Thoracic aorta (tissue), 2 donors: Measurements from ENCODE around the gene EDN3. TPM values are rescaled to one million over a fixed set of nuclear protein-coding genes. Genes with fewer than 3 reads are reported as not detected.

Source experiments
- ATAC-seq: fragments of 150-250 bp; one replicate; pipeline ENCODE4 v1.8.0; 2017; ENCODE audit warnings: low read depth; ENCODE audit not compliant: insufficient number of reproducible peaks, low FRiP score
- DNase-seq: peaks from one replicate; pipeline ENCODE4 v3.0.0-alpha.2; 2020; ENCODE audit warnings: low spot score
- H3K27ac ChIP-seq, 2 donors: fragments of 200-600 bp; sonication (generic); 1 replicate in 1 of 2; 2 replicates in 1 of 2; pipeline ENCODE4 v1.5.1; 2016; ENCODE audit warnings: mild to moderate bottlenecking in 2 of 2, moderate library complexity in 2 of 2
- H3K27me3 ChIP-seq: fragments of 200-600 bp; sonication (generic); replicated peaks from 2 replicates; pipeline ENCODE4 v1.6.0; 2016; ENCODE audit warnings: mild to moderate bottlenecking; ENCODE audit not compliant: insufficient read depth
- H3K36me3 ChIP-seq: fragments of 200-600 bp; sonication (generic); one replicate; pipeline ENCODE4 v1.5.1; 2016
- H3K4me1 ChIP-seq, 2 donors: fragments of 200-600 bp; sonication (generic); 1 replicate in 1 of 2; 2 replicates in 1 of 2; pipeline versions ENCODE4 v1.5.1 to v1.6.0; 2016; ENCODE audit warnings: low read depth in 2 of 2, mild to moderate bottlenecking in 1 of 2; ENCODE audit not compliant: control insufficient read depth in 1 of 2
- H3K4me3 ChIP-seq: fragments of 200-600 bp; sonication (generic); 2 replicates; pipeline ENCODE4 v1.5.1; 2016; ENCODE audit warnings: mild to moderate bottlenecking
- H3K9me3 ChIP-seq: fragments of 200-600 bp; sonication (generic); 2 replicates; pipeline ENCODE4 v1.5.1; 2016
- CTCF ChIP-seq: fragments of 200-600 bp; sonication (generic); IDR thresholded peaks from one replicate; pipeline ENCODE4 v1.5.1; 2019; ENCODE audit warnings: antibody characterized with exemption
- total RNA-seq, 2 donors: library from RNA; depleted of rRNA; stranded (reverse); fragments of >200 nt; gene quantifications; one replicate each; pipeline versions ENCODE4 v1.1.0 to v1.2.3, GENCODE V29; 2016

Gene EDN3
- total RNA-seq, 2 donors from 2014 or later, result not detected

GRCh38 chr20:59295531-59295930 is 4.9 kb upstream of the EDN3 start:
- ATAC-seq, result no peak
- Histone ChIP-seq H3K4me3 (no peak overlapping the region), H3K36me3 (no peaks in the 10 kb centered on the region), H3K27ac (no peak overlapping the region), H3K27me3 (no peaks in the 10 kb centered on the region), H3K4me1 (no peaks in the 10 kb centered on the region), H3K9me3 (no peaks in the 10 kb centered on the region)
- no peak for DNase-seq
- TF ChIP-seq CTCF, result no peak

DNA sequence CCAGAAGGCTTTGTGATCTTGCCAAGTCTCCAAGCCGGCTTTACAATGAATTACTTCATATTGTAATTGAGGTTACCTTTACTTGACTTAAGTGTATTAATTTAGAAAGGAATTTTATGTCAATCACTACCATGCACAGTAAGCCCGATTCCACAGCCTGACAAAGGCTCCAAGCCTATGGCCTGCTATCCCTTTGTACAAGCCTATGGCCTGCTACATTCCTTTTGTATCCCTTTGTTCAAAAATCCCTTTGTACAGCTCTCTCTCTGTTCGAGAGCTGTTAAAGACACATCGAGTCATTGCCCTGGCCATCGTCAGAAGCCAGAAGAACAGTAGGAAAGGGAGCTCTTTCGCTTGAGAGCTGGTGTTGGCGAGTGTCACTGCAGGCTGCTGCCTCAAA is 2.7 kb upstream of the EDN3 start:
- H3K27ac ChIP-seq, result no peak overlapping the region
- H3K4me1 ChIP-seq, result no peaks in the 10 kb centered on the region
- no peaks in the 10 kb centered on the region for H3K36me3 ChIP-seq
- no peak for ATAC-seq
- TF ChIP-seq CTCF, result no peak
- no peaks in the 10 kb centered on the region for H3K27me3 ChIP-seq
- no peaks in the 10 kb centered on the region for H3K9me3 ChIP-seq
- H3K4me3 ChIP-seq, result no peak overlapping the region
- no peak for DNase-seq

GRCh38 chr20:59299945-59300332 is 472 bp upstream of the EDN3 start:
- H3K27ac ChIP-seq, result no peak overlapping the region
- H3K9me3 ChIP-seq, result no peaks in the 10 kb centered on the region
- H3K4me1 ChIP-seq, result no peaks in the 10 kb centered on the region
- H3K36me3 ChIP-seq, result no peaks in the 10 kb centered on the region
- H3K4me3 ChIP-seq, result no peak overlapping the region
- DNase-seq (no peak), ATAC-seq (no peak)
- no peaks in the 10 kb centered on the region for H3K27me3 ChIP-seq
- no peak for TF ChIP-seq CTCF

DNA sequence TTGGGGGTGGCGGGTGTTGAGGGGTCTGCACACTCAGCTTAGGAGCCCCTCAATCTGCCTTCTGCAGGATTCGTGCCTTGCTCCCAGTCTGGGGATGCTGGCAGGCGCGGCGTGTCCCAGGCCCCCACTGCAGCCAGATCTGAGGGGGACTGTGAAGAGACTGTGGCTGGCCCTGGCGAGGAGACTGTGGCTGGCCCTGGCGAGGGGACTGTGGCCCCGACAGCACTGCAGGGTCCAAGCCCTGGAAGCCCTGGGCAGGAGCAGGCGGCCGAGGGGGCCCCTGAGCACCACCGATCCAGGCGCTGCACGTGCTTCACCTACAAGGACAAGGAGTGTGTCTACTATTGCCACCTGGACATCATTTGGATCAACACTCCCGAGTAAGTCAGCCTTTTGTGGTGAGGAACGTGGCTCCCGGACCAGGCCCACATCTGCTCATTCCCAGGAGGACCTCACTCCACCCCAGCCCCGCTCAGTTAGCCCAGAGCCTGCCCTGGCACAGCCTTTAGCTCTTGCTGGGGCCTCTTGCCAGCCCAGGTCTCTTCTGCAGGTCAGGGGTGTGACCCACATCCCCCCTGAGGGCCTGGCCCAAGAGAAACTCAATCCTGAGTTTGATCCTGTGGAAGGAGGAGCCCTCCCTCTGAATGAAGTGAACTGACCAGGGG is 1.1 kb downstream of the EDN3 start:
- Histone ChIP-seq H3K4me1 (no peaks in the 10 kb centered on the region), H3K27me3 (no peaks in the 10 kb centered on the region), H3K4me3 (no peak overlapping the region), H3K27ac (no peak overlapping the region), H3K9me3 (no peaks in the 10 kb centered on the region), H3K36me3 (no peaks in the 10 kb centered on the region)
- DNase-seq (no peak), ATAC-seq (no peak)
- no peak for TF ChIP-seq CTCF

GRCh38 chr20:59305908-59306655 is 5.7 kb downstream of the EDN3 start:
- Histone ChIP-seq H3K9me3 (no peaks in the 10 kb centered on the region), H3K27me3 (no peaks in the 10 kb centered on the region), H3K27ac (no peak overlapping the region), H3K4me3 (no peak overlapping the region), H3K36me3 (no peaks in the 10 kb centered on the region), H3K4me1 (no peaks in the 10 kb centered on the region)
- DNase-seq (no peak), ATAC-seq (no peak)
- TF ChIP-seq CTCF, result no peak
